ENCODE measurements around the gene NLGN1. TPM values are rescaled to one million over a fixed set of nuclear protein-coding genes. Genes with fewer than 3 reads are reported as not detected.

NLGN1 gene
- total RNA-seq, 2 donors from 2014 or later = 0.36 to 11.7 TPM

DNA sequence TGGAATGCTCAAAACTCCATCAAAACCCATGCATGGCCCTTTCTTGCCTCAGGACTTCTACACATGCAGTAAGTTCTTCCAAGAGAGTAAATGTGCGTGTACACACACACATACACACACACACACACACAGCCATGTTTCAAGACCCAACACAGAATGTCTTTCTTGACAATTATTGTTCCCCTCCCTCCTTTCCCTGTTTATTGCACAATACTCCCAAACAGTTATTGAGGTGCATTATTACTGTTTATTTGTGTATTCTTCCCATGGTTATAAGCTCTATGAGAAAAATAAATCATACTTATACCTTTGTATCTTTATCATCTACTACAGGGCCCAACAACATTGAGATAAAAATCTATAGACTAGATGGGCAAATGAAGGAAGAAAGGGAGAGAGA, 937.8 kb downstream of the NLGN1 start:
- no peaks in the 10 kb centered on the region for H3K27me3 ChIP-seq (replicated peaks; ENCODE audit: insufficient read depth)
- H3K4me1 ChIP-seq (replicated peaks) = no peaks in the 10 kb centered on the region
- no peak overlapping the region for H3K27ac ChIP-seq
- intact Hi-C loops (cut with DNase I) = no loop called here
- H3K9me3 ChIP-seq = no peaks in the 10 kb centered on the region
- TF ChIP-seq, protein P1, sequence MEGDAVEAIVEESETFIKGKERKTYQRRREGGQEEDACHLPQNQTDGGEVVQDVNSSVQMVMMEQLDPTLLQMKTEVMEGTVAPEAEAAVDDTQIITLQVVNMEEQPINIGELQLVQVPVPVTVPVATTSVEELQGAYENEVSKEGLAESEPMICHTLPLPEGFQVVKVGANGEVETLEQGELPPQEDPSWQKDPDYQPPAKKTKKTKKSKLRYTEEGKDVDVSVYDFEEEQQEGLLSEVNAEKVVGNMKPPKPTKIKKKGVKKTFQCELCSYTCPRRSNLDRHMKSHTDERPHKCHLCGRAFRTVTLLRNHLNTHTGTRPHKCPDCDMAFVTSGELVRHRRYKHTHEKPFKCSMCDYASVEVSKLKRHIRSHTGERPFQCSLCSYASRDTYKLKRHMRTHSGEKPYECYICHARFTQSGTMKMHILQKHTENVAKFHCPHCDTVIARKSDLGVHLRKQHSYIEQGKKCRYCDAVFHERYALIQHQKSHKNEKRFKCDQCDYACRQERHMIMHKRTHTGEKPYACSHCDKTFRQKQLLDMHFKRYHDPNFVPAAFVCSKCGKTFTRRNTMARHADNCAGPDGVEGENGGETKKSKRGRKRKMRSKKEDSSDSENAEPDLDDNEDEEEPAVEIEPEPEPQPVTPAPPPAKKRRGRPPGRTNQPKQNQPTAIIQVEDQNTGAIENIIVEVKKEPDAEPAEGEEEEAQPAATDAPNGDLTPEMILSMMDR (IDR thresholded peaks at IDR 0.05) = no peak
- TF ChIP-seq POLR2A (IDR thresholded peaks at IDR 0.05) (no peak), POLR2AphosphoS5 (IDR thresholded peaks at IDR 0.05) (no peak)
- H3K36me3 ChIP-seq = no peaks in the 10 kb centered on the region
- DNase-seq (ENCODE audit: low spot score) = no peak
- H3K4me3 ChIP-seq = no peak overlapping the region
- 100% methylated on average over 1 of the region's 1 CpG for WGBS

DNA sequence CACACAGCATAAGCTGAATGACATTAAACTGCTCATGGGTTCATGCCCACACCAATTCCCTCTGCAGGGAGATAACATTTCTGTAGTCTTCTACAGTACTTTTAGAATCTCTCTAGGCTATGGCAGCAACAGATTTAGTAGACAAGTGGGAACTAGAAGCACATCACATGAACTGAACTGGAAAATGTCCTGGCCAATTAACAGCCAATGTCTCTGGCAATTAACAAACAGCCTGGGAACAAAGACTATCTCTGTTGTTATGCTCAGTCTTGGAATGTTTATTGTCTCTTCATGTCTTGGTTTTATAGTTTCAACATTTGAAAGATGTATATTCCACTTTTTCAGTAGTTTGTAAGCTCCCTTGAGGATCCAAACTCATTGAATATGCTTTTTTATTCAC, 938.4 kb downstream of the NLGN1 start:
- Histone ChIP-seq H3K4me3 (no peak overlapping the region), H3K36me3 (no peaks in the 10 kb centered on the region), H3K27me3 (replicated peaks; ENCODE audit: insufficient read depth) (no peaks in the 10 kb centered on the region), H3K27ac (no peak overlapping the region), H3K9me3 (no peaks in the 10 kb centered on the region), H3K4me1 (replicated peaks) (peaks cover 4% of the 10 kb centered on the region)
- intact Hi-C loops (cut with DNase I) = no loop called here
- no peak for DNase-seq (ENCODE audit: low spot score)
- no peak for TF ChIP-seq POLR2AphosphoS5 (IDR thresholded peaks at IDR 0.05)

Small RNA genes within 50 kb of the gene (small RNA-seq; reads per million reads assigned to genes)
- gene RN7SKP234 = 0 reads per million in 2 donors
